ENCODE measurements around the gene ADAMTS13.

GRCh38 chr9:133406480-133407307 lies 15.5 kb upstream of the ADAMTS13 start:
- TF ChIP-seq CTCF (IDR thresholded peaks at IDR 0.05) = peak; percentile 87 to 93 (median 92)
- TF ChIP-seq POLR2A (IDR thresholded peaks at IDR 0.05) = no peak
